ENCODE results near the gene BAIAP2.

BAIAP2 gene

GRCh38 chr17:81002409-81003361 lies 32.3 kb upstream of the BAIAP2 start:
- H3K27me3 ChIP-seq (replicated peaks; ENCODE audit: insufficient read depth, low read length) = peaks cover 21% of the 10 kb centered on the region
- no peaks in the 10 kb centered on the region for H3K36me3 ChIP-seq (replicated peaks; ENCODE audit: insufficient read depth, low read length)
- TF ChIP-seq EZH2phosphoT487 (IDR thresholded peaks at IDR 0.05; ENCODE audit: low read length) (no peak), EZH2 (optimal IDR thresholded peaks at IDR 0.05; ENCODE audit: low read depth, low read length) (no peak), CTCF (IDR thresholded peaks at IDR 0.05; ENCODE audit: low read length) (no peak)
- no peaks in the 10 kb centered on the region; the same call in 1 of the 2 replicates for H3F3A ChIP-seq (ENCODE audit: insufficient read depth, low read length)
- DNase-seq = no peak
- no peak overlapping the region for H3K9ac ChIP-seq (ENCODE audit: low read length)
- no peaks in the 10 kb centered on the region for H3K9me3 ChIP-seq (replicated peaks; ENCODE audit: insufficient read depth, low read length)
- H3K9me2 ChIP-seq (replicated peaks; ENCODE audit: insufficient read depth, low read length) = no peaks in the 10 kb centered on the region
- H3K79me2 ChIP-seq (ENCODE audit: low read length) = no peaks in the 10 kb centered on the region
- no peaks in the 10 kb centered on the region for H4K20me1 ChIP-seq (ENCODE audit: insufficient read depth, low read length)
- H2AFZ ChIP-seq (ENCODE audit: low read length) = no peak overlapping the region
- no peak overlapping the region for H3K4me2 ChIP-seq (ENCODE audit: low read depth, low read length)
- no peak overlapping the region for H3K4me3 ChIP-seq (ENCODE audit: low read length)
- no peaks in the 10 kb centered on the region for H3K4me1 ChIP-seq (ENCODE audit: low read length)
- H3K27ac ChIP-seq (ENCODE audit: low read length) = no peak overlapping the region

GRCh38 chr17:81003711-81004475 lies 31.1 kb upstream of the BAIAP2 start:
- Histone ChIP-seq H3K9me2 (replicated peaks; ENCODE audit: insufficient read depth, low read length) (no peaks in the 10 kb centered on the region), H4K20me1 (ENCODE audit: insufficient read depth, low read length) (no peaks in the 10 kb centered on the region), H3K36me3 (replicated peaks; ENCODE audit: insufficient read depth, low read length) (no peaks in the 10 kb centered on the region), H3K9ac (ENCODE audit: low read length) (no peak overlapping the region), H3K4me1 (ENCODE audit: low read length) (no peaks in the 10 kb centered on the region), H3K4me2 (ENCODE audit: low read depth, low read length) (no peak overlapping the region), H3K27me3 (replicated peaks; ENCODE audit: insufficient read depth, low read length) (peaks cover 25% of the 10 kb centered on the region), H3F3A (ENCODE audit: insufficient read depth, low read length) (no peaks in the 10 kb centered on the region; the same call in 1 of the 2 replicates), H3K79me2 (ENCODE audit: low read length) (no peaks in the 10 kb centered on the region), H3K27ac (ENCODE audit: low read length) (no peak overlapping the region), H3K4me3 (ENCODE audit: low read length) (no peak overlapping the region), H3K9me3 (replicated peaks; ENCODE audit: insufficient read depth, low read length) (no peaks in the 10 kb centered on the region), H2AFZ (ENCODE audit: low read length) (no peak overlapping the region)
- no peak for TF ChIP-seq EZH2 (optimal IDR thresholded peaks at IDR 0.05; ENCODE audit: low read depth, low read length)
- no peak for TF ChIP-seq CTCF (IDR thresholded peaks at IDR 0.05; ENCODE audit: low read length)
- TF ChIP-seq EZH2phosphoT487 (IDR thresholded peaks at IDR 0.05; ENCODE audit: low read length) = no peak
- no peak for DNase-seq

GRCh38 chr17:81006891-81007290 lies 28.1 kb upstream of the BAIAP2 start:
- H3K4me2 ChIP-seq (ENCODE audit: low read depth, low read length) = no peak overlapping the region
- H3K9me3 ChIP-seq (replicated peaks; ENCODE audit: insufficient read depth, low read length) = no peaks in the 10 kb centered on the region
- no peak overlapping the region for H2AFZ ChIP-seq (ENCODE audit: low read length)
- no peak overlapping the region for H3K4me3 ChIP-seq (ENCODE audit: low read length)
- TF ChIP-seq CTCF (IDR thresholded peaks at IDR 0.05; ENCODE audit: low read length) (no peak), EZH2phosphoT487 (IDR thresholded peaks at IDR 0.05; ENCODE audit: low read length) (no peak), EZH2 (optimal IDR thresholded peaks at IDR 0.05; ENCODE audit: low read depth, low read length) (no peak)
- no peaks in the 10 kb centered on the region for H3K4me1 ChIP-seq (ENCODE audit: low read length)
- H3K36me3 ChIP-seq (replicated peaks; ENCODE audit: insufficient read depth, low read length) = no peaks in the 10 kb centered on the region
- H3K27ac ChIP-seq (ENCODE audit: low read length) = no peak overlapping the region
- no peaks in the 10 kb centered on the region for H3K9me2 ChIP-seq (replicated peaks; ENCODE audit: insufficient read depth, low read length)
- H3K79me2 ChIP-seq (ENCODE audit: low read length) = no peaks in the 10 kb centered on the region
- no peak overlapping the region for H3K9ac ChIP-seq (ENCODE audit: low read length)
- H3K27me3 ChIP-seq (replicated peaks; ENCODE audit: insufficient read depth, low read length) = peaks cover 25% of the 10 kb centered on the region
- no peaks in the 10 kb centered on the region; the same call in 1 of the 2 replicates for H3F3A ChIP-seq (ENCODE audit: insufficient read depth, low read length)
- H4K20me1 ChIP-seq (ENCODE audit: insufficient read depth, low read length) = no peaks in the 10 kb centered on the region
- DNase-seq = no peak
